ENCODE data around the gene ZDHHC7. TPM values are rescaled to one million over a fixed set of nuclear protein-coding genes. Genes with fewer than 3 reads are reported as not detected.

ZDHHC7 gene
- total and polyA plus RNA-seq, 9 of the 15 experiments (the other 6 are each of a cell fraction or from before 2014, with no cell fraction given): 1.7 to 49.7 (median 37.4) TPM

- TF ChIP-seq, protein P1, sequence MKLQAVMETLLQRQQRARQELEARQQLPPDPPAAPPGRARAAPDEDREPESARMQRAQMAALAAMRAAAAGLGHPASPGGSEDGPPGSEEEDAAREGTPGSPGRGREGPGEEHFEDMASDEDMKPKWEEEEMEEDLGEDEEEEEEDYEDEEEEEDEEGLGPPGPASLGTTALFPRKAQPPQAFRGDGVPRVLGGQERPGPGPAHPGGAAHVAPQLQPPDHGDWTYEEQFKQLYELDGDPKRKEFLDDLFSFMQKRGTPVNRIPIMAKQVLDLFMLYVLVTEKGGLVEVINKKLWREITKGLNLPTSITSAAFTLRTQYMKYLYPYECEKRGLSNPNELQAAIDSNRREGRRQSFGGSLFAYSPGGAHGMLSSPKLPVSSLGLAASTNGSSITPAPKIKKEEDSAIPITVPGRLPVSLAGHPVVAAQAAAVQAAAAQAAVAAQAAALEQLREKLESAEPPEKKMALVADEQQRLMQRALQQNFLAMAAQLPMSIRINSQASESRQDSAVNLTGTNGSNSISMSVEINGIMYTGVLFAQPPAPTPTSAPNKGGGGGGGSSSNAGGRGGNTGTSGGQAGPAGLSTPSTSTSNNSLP (IDR thresholded peaks at IDR 0.05; ENCODE audit: borderline replicate concordance, low read depth, low read length): no peak
- TF ChIP-seq SRF (CRISPR knock-in tag; IDR thresholded peaks at IDR 0.05) (no peak), TRIM24 (IDR thresholded peaks at IDR 0.05) (peak in 1 of 2 experiments; percentile 12; a peak in 1 of 4 replicates), MCM5 (IDR thresholded peaks at IDR 0.05; ENCODE audit: low read depth) (no peak), PPARD (CRISPR knock-in tag; IDR thresholded peaks at IDR 0.05) (no peak), CHCHD3 (CRISPR knock-in tag; IDR thresholded peaks at IDR 0.05) (no peak), HDAC1 (IDR thresholded peaks at IDR 0.05) (0 out of 4 replicates have a peak, but pooled peaks of 1 of the 2 experiments have one; percentile 37), PHF21A (IDR thresholded peaks at IDR 0.05; ENCODE audit: borderline replicate concordance, low read depth) (0 out of 2 replicates have a peak, but pooled peaks have one; percentile 15), NFIC (IDR thresholded peaks at IDR 0.05) (peak; percentile 8; the same call in 1 of the 2 replicates)
- TF ChIP-seq, protein P2, sequence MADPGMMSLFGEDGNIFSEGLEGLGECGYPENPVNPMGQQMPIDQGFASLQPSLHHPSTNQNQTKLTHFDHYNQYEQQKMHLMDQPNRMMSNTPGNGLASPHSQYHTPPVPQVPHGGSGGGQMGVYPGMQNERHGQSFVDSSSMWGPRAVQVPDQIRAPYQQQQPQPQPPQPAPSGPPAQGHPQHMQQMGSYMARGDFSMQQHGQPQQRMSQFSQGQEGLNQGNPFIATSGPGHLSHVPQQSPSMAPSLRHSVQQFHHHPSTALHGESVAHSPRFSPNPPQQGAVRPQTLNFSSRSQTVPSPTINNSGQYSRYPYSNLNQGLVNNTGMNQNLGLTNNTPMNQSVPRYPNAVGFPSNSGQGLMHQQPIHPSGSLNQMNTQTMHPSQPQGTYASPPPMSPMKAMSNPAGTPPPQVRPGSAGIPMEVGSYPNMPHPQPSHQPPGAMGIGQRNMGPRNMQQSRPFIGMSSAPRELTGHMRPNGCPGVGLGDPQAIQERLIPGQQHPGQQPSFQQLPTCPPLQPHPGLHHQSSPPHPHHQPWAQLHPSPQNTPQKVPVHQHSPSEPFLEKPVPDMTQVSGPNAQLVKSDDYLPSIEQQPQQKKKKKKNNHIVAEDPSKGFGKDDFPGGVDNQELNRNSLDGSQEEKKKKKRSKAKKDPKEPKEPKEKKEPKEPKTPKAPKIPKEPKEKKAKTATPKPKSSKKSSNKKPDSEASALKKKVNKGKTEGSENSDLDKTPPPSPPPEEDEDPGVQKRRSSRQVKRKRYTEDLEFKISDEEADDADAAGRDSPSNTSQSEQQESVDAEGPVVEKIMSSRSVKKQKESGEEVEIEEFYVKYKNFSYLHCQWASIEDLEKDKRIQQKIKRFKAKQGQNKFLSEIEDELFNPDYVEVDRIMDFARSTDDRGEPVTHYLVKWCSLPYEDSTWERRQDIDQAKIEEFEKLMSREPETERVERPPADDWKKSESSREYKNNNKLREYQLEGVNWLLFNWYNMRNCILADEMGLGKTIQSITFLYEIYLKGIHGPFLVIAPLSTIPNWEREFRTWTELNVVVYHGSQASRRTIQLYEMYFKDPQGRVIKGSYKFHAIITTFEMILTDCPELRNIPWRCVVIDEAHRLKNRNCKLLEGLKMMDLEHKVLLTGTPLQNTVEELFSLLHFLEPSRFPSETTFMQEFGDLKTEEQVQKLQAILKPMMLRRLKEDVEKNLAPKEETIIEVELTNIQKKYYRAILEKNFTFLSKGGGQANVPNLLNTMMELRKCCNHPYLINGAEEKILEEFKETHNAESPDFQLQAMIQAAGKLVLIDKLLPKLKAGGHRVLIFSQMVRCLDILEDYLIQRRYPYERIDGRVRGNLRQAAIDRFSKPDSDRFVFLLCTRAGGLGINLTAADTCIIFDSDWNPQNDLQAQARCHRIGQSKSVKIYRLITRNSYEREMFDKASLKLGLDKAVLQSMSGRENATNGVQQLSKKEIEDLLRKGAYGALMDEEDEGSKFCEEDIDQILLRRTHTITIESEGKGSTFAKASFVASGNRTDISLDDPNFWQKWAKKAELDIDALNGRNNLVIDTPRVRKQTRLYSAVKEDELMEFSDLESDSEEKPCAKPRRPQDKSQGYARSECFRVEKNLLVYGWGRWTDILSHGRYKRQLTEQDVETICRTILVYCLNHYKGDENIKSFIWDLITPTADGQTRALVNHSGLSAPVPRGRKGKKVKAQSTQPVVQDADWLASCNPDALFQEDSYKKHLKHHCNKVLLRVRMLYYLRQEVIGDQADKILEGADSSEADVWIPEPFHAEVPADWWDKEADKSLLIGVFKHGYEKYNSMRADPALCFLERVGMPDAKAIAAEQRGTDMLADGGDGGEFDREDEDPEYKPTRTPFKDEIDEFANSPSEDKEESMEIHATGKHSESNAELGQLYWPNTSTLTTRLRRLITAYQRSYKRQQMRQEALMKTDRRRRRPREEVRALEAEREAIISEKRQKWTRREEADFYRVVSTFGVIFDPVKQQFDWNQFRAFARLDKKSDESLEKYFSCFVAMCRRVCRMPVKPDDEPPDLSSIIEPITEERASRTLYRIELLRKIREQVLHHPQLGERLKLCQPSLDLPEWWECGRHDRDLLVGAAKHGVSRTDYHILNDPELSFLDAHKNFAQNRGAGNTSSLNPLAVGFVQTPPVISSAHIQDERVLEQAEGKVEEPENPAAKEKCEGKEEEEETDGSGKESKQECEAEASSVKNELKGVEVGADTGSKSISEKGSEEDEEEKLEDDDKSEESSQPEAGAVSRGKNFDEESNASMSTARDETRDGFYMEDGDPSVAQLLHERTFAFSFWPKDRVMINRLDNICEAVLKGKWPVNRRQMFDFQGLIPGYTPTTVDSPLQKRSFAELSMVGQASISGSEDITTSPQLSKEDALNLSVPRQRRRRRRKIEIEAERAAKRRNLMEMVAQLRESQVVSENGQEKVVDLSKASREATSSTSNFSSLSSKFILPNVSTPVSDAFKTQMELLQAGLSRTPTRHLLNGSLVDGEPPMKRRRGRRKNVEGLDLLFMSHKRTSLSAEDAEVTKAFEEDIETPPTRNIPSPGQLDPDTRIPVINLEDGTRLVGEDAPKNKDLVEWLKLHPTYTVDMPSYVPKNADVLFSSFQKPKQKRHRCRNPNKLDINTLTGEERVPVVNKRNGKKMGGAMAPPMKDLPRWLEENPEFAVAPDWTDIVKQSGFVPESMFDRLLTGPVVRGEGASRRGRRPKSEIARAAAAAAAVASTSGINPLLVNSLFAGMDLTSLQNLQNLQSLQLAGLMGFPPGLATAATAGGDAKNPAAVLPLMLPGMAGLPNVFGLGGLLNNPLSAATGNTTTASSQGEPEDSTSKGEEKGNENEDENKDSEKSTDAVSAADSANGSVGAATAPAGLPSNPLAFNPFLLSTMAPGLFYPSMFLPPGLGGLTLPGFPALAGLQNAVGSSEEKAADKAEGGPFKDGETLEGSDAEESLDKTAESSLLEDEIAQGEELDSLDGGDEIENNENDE (IDR thresholded peaks at IDR 0.05; ENCODE audit: low read depth, low read length): no peak
- TF ChIP-seq, protein P3, sequence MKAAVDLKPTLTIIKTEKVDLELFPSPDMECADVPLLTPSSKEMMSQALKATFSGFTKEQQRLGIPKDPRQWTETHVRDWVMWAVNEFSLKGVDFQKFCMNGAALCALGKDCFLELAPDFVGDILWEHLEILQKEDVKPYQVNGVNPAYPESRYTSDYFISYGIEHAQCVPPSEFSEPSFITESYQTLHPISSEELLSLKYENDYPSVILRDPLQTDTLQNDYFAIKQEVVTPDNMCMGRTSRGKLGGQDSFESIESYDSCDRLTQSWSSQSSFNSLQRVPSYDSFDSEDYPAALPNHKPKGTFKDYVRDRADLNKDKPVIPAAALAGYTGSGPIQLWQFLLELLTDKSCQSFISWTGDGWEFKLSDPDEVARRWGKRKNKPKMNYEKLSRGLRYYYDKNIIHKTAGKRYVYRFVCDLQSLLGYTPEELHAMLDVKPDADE (conservative IDR thresholded peaks at IDR 0.05; ENCODE audit: control insufficient read depth, low read depth, low read length): no peak
Measured at GRCh38 chr16:84948851-84949610, 62.3 kb downstream of the ZDHHC7 start (continued).

Data from K562 (cell line).